Natural killer cell (primary cell): Measurements from ENCODE around the gene TXNRD1. TPM values are rescaled to one million over a fixed set of nuclear protein-coding genes. Genes with fewer than 3 reads are reported as not detected.
"Not testable (repeated sequence)": the region's sequence is repeated elsewhere in the genome, so short reads cannot be mapped to it uniquely, and the experiment has no call there.

Experiments
- ATAC-seq, 3 donors: fragments of 150-1000 bp in 2 of 3; fragments of 200-7000 bp in 1 of 3; cut with Tn5 transposase; 1 replicate in 1 of 3; 2 replicates in 2 of 3; pipeline ENCODE4 v1.10.0; 2021; ENCODE audit warnings: mild to moderate bottlenecking in 2 of 3, moderate library complexity in 2 of 3
- DNase-seq, 2 donors: peaks; one replicate each; pipeline versions ENCODE4 v3.0.0 to v3.0.0-alpha.2; 2013 to 2021; ENCODE audit warnings: mixed read lengths in 1 of 2
- H3K27ac ChIP-seq: one replicate; pipeline ENCODE4 v1.5.1; 2013; ENCODE audit warnings: mild to moderate bottlenecking, low read length
- H3K27me3 ChIP-seq: one replicate; pipeline ENCODE4 v1.6.1; 2013; ENCODE audit warnings: low read length; ENCODE audit not compliant: control insufficient read depth, insufficient read depth
- H3K36me3 ChIP-seq: one replicate; pipeline ENCODE4 v1.6.1; 2013; ENCODE audit warnings: low read length; ENCODE audit not compliant: control insufficient read depth, insufficient read depth
- H3K4me1 ChIP-seq: one replicate; pipeline ENCODE4 v1.6.1; 2013; ENCODE audit warnings: low read length; ENCODE audit not compliant: control insufficient read depth, insufficient read depth
- H3K4me3 ChIP-seq: one replicate; pipeline ENCODE4 v1.5.1; 2013; ENCODE audit warnings: low read length
- H3K9me3 ChIP-seq: one replicate; pipeline ENCODE4 v1.6.1; 2013; ENCODE audit warnings: low read length; ENCODE audit not compliant: control insufficient read depth, insufficient read depth
- H3K27ac Mint-ChIP-seq, 2 donors: one replicate each; pipeline ENCODE4 v1.8.0; 2022; ENCODE audit warnings: mild to moderate bottlenecking in 2 of 2, mixed read lengths in 2 of 2, moderate library complexity in 1 of 2
- H3K27me3 Mint-ChIP-seq, 2 donors: one replicate each; pipeline ENCODE4 v1.8.0; 2022; ENCODE audit warnings: low read depth in 2 of 2, mixed read lengths in 2 of 2
- H3K36me3 Mint-ChIP-seq: one replicate; pipeline ENCODE4 v1.8.0; 2022; ENCODE audit warnings: mixed read lengths
- H3K4me1 Mint-ChIP-seq, 2 donors: one replicate each; pipeline ENCODE4 v1.8.0; 2022; ENCODE audit warnings: mixed read lengths in 2 of 2
- H3K4me3 Mint-ChIP-seq: one replicate; pipeline ENCODE4 v1.8.0; 2022; ENCODE audit warnings: mild to moderate bottlenecking, moderate library complexity, mixed read lengths
- H3K9me3 Mint-ChIP-seq, 2 donors: one replicate each; pipeline ENCODE4 v1.8.0; 2022; ENCODE audit warnings: mixed read lengths in 2 of 2
- WGBS: methylation state at CpG from one replicate; pipeline ENCODE4 v1.1.7; 2013; ENCODE audit warnings: missing lambda C conversion rate; ENCODE audit not compliant: insufficient coverage; 5-methylcytosine and 5-hydroxymethylcytosine counted together
- intact Hi-C: fragments of 100-400 bp; cut with micrococcal nuclease; formaldehyde crosslinking; loops from one replicate; pipeline ENCODE4 v1.14.2; 2022
- total RNA-seq, 4 donors: library from RNA; stranded (reverse); fragments of 120-200 nt in 1 of 4; gene quantifications; one replicate each; pipeline versions ENCODE4 v1.2.3 to v1.2.4, GENCODE V29; 2013 to 2022
- TF ChIP-seq, protein P1 (sequence below): fragments of 200-600 bp; IDR thresholded peaks from one replicate; pipeline ENCODE4 v1.8.0; 2022; ENCODE audit warnings: antibody characterized with exemption

Gene TXNRD1
- total RNA-seq, 3 donors from 2014 or later (not counting 1 experiment from before 2014, with no cell fraction given) = 46.9 to 59.7 (median 47.3) TPM

DNA sequence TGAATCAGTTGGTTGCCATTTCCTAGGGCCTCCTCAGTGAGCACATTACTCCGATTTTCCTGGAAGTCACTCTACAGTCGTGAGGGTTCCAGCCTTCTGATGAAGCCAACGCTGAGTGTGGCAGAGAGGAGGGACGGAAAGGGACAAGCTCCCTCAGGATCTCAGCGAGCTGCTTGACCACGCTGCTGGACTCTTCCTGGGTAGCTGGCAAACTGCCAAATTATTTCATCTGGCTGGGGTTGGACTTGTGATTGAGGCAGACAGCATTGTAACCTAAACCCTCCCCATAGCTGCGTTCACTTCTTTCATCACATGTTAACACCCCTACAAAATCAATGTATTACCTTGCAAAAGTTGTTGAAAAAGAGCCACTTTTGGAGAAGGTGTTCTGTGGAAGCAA is 171.6 kb downstream of the TXNRD1 start:
- Histone ChIP-seq H3K27me3 (no peaks in the 10 kb centered on the region), H3K4me1 (peaks cover 2% of the 10 kb centered on the region), H3K4me3 (no peak overlapping the region), H3K9me3 (no peaks in the 10 kb centered on the region), H3K27ac (no peak overlapping the region), H3K36me3 (no peaks in the 10 kb centered on the region)
- H3K27ac Mint-ChIP-seq = no peak overlapping the region
- intact Hi-C loops = no loop called here
- H3K4me1 Mint-ChIP-seq = peaks cover 4 to 10% of the 10 kb centered on the region in 2 donors
- no peak overlapping the region for H3K4me3 Mint-ChIP-seq
- 92% methylated on average over 7 of the region's 7 CpGs for WGBS
- TF ChIP-seq, protein P1, sequence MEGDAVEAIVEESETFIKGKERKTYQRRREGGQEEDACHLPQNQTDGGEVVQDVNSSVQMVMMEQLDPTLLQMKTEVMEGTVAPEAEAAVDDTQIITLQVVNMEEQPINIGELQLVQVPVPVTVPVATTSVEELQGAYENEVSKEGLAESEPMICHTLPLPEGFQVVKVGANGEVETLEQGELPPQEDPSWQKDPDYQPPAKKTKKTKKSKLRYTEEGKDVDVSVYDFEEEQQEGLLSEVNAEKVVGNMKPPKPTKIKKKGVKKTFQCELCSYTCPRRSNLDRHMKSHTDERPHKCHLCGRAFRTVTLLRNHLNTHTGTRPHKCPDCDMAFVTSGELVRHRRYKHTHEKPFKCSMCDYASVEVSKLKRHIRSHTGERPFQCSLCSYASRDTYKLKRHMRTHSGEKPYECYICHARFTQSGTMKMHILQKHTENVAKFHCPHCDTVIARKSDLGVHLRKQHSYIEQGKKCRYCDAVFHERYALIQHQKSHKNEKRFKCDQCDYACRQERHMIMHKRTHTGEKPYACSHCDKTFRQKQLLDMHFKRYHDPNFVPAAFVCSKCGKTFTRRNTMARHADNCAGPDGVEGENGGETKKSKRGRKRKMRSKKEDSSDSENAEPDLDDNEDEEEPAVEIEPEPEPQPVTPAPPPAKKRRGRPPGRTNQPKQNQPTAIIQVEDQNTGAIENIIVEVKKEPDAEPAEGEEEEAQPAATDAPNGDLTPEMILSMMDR = no peak
- DNase-seq (no peak), ATAC-seq (no peak)
- peaks cover 5 to 8% of the 10 kb centered on the region in 2 donors for H3K27me3 Mint-ChIP-seq
- no peaks in the 10 kb centered on the region for H3K9me3 Mint-ChIP-seq
- H3K36me3 Mint-ChIP-seq = no peaks in the 10 kb centered on the region

- H3K27me3 ChIP-seq, H3K27ac ChIP-seq, H3K36me3 Mint-ChIP-seq, H3K4me3 ChIP-seq, ATAC-seq, H3K4me1 Mint-ChIP-seq, intact Hi-C loops, H3K9me3 Mint-ChIP-seq, H3K9me3 ChIP-seq, H3K4me1 ChIP-seq, DNase-seq, H3K36me3 ChIP-seq, H3K27ac Mint-ChIP-seq, H3K4me3 Mint-ChIP-seq: not testable (repeated sequence)
- WGBS = 97% methylated on average over 11 of the region's 11 CpGs
- H3K27me3 Mint-ChIP-seq = peaks cover 16 to 17% of the 10 kb centered on the region in 2 donors
Observed at GRCh38 chr12:104394086-104394485, 178.5 kb downstream of the TXNRD1 start.

Other genes with a start within 250 kb of the TXNRD1 start
- gene TDG, start 249.9 kb upstream of the TXNRD1 start, total RNA-seq = 10 to 100 TPM; 28.2 to 28.7 (median 28.7) TPM
- gene GLT8D2, start 165.6 kb upstream of the TXNRD1 start, total RNA-seq = under 1 TPM; 0.19 to 0.48 (median 0.32) TPM
- gene HCFC2, start 151.2 kb upstream of the TXNRD1 start, total RNA-seq = 10 to 100 TPM; 20.3 to 24.4 (median 23.8) TPM
- gene NFYB, start 77.6 kb upstream of the TXNRD1 start, total RNA-seq = 10 to 100 TPM; 13.3 to 17.4 (median 13.6) TPM
- 10 to 100 TPM; 10.4 to 13.0 (median 12.7) TPM for gene EID3, start 88.0 kb downstream of the TXNRD1 start, total RNA-seq
- 100 to 1,000 TPM in 1 of 3 donors, 10 to 100 TPM in 2; 85.3 to 118 (median 96.1) TPM for gene CHST11, start 241.2 kb downstream of the TXNRD1 start, total RNA-seq